IMR-90 (cell line): Measurements from ENCODE around the gene FBXO30. TPM values are rescaled to one million over a fixed set of nuclear protein-coding genes. Genes with fewer than 3 reads are reported as not detected.

Experiments used
- RAD21 ChIP-seq: IDR thresholded peaks from 2 replicates; pipeline ENCODE4 v1.6.1; 2012; ENCODE audit warnings: low read length, improper control_type of control experiment
- RCOR1 ChIP-seq: IDR thresholded peaks from 2 replicates; pipeline ENCODE4 v1.6.1; 2012; ENCODE audit warnings: mild to moderate bottlenecking, low read length, improper control_type of control experiment; ENCODE audit not compliant: insufficient replicate concordance
- SMC3 ChIP-seq: fragments of 150-350 bp; IDR thresholded peaks from 2 replicates; pipeline ENCODE4 v1.6.1; 2016; ENCODE audit warnings: low read depth, mild to moderate bottlenecking, antibody characterized with exemption, low read length, moderate library complexity
- USF2 ChIP-seq: fragments of 150-350 bp; IDR thresholded peaks from 2 replicates; pipeline ENCODE4 v1.6.1; 2017; ENCODE audit warnings: mild to moderate bottlenecking, antibody characterized with exemption, low read length, low read depth
- polyA plus RNA-seq, 3 experiments: library from polyadenylated mRNA; depleted of rRNA; stranded (reverse); fragments of >200 nt; gene quantifications; 2 replicates each; pipeline ENCODE4 v1.2.3, GENCODE V29; 2012; ENCODE audit warnings: low replicate concordance in 1 of 3
- total RNA-seq: library from RNA; depleted of rRNA; stranded (reverse); fragments of >200 nt; gene quantifications from 2 replicates; pipeline ENCODE4 v1.2.3, GENCODE V29; 2012

The FBXO30 gene
- total and polyA plus RNA-seq, 2 of the 4 experiments (the other 2 are of a cell fraction), result 3.1 to 9.3 TPM

- TF ChIP-seq SMC3 (no peak), RCOR1 (no peak), USF2 (no peak; the same call in 1 of the 2 replicates), RAD21 (no peak)
Measured at GRCh38 chr6:145814501-145815308, at the start of gene FBXO30 (continued).
